Duodenal mucosa (tissue), 2 donors: ENCODE measurements around the gene RNF150.
"Not testable (repeated sequence)": the region's sequence is repeated elsewhere in the genome, so short reads cannot be mapped to it uniquely, and the experiment has no call there.

ENCODE experiments used
- H3K27ac ChIP-seq: one replicate; pipeline ENCODE4 v1.7.0; 2013; ENCODE audit warnings: low read depth, low read length
- H3K27me3 ChIP-seq, 2 donors: one replicate each; pipeline ENCODE4 v1.7.0; 2013; ENCODE audit warnings: low read length in 2 of 2, control low read depth in 1 of 2; ENCODE audit not compliant: insufficient read depth in 2 of 2, control insufficient read depth in 1 of 2
- H3K36me3 ChIP-seq, 2 donors: one replicate each; pipeline ENCODE4 v1.7.0; 2013; ENCODE audit warnings: low read length in 2 of 2, control low read depth in 1 of 2; ENCODE audit not compliant: insufficient read depth in 2 of 2, control insufficient read depth in 1 of 2
- H3K4me1 ChIP-seq, 2 donors: one replicate each; pipeline ENCODE4 v1.7.0; 2013; ENCODE audit warnings: low read length in 2 of 2, control low read depth in 1 of 2; ENCODE audit not compliant: insufficient read depth in 2 of 2, control insufficient read depth in 1 of 2
- H3K4me3 ChIP-seq, 2 donors: one replicate each; pipeline ENCODE4 v1.7.0; 2013; ENCODE audit warnings: low read length in 2 of 2, low read depth in 1 of 2
- H3K9ac ChIP-seq, 2 donors: one replicate each; pipeline ENCODE4 v1.7.0; 2013; ENCODE audit warnings: low read length in 2 of 2, low read depth in 1 of 2
- H3K9me3 ChIP-seq, 2 donors: one replicate each; pipeline ENCODE4 v1.7.0; 2013; ENCODE audit warnings: low read length in 2 of 2, control low read depth in 1 of 2; ENCODE audit not compliant: control insufficient read depth in 1 of 2

Gene RNF150

GRCh38 chr4:140816806-140817510, 316.3 kb downstream of the RNF150 start:
- H3K27me3 ChIP-seq: no peaks in the 10 kb centered on the region
- no peaks in the 10 kb centered on the region for H3K36me3 ChIP-seq
- no peak overlapping the region for H3K4me3 ChIP-seq
- no peak overlapping the region for H3K9ac ChIP-seq
- no peak overlapping the region for H3K27ac ChIP-seq
- H3K9me3 ChIP-seq: no peaks in the 10 kb centered on the region
- no peaks in the 10 kb centered on the region for H3K4me1 ChIP-seq

- Histone ChIP-seq H3K36me3 (no peaks in the 10 kb centered on the region), H3K27me3 (no peaks in the 10 kb centered on the region), H3K4me3 (no peak overlapping the region), H3K9me3 (no peaks in the 10 kb centered on the region), H3K4me1 (no peaks in the 10 kb centered on the region), H3K9ac (no peak overlapping the region), H3K27ac (no peak overlapping the region)
Observed at GRCh38 chr4:140813804-140814203, 319.5 kb downstream of the RNF150 start.

- Histone ChIP-seq H3K9me3 (no peaks in the 10 kb centered on the region), H3K27ac (no peak overlapping the region), H3K27me3 (no peaks in the 10 kb centered on the region), H3K4me1 (peaks cover 0 to 2% of the 10 kb centered on the region in 2 donors), H3K4me3 (no peak overlapping the region), H3K9ac (no peak overlapping the region), H3K36me3 (no peaks in the 10 kb centered on the region)
Observed at GRCh38 chr4:140812916-140813315, 320.4 kb downstream of the RNF150 start.

- Histone ChIP-seq H3K4me1 (peaks cover 0 to 10% of the 10 kb centered on the region in 2 donors), H3K9ac (no peak overlapping the region), H3K27ac (no peak overlapping the region), H3K4me3 (no peak overlapping the region), H3K27me3 (no peaks in the 10 kb centered on the region), H3K9me3 (no peaks in the 10 kb centered on the region), H3K36me3 (no peaks in the 10 kb centered on the region)
Observed at GRCh38 chr4:140811429-140811828, 321.8 kb downstream of the RNF150 start.

DNA sequence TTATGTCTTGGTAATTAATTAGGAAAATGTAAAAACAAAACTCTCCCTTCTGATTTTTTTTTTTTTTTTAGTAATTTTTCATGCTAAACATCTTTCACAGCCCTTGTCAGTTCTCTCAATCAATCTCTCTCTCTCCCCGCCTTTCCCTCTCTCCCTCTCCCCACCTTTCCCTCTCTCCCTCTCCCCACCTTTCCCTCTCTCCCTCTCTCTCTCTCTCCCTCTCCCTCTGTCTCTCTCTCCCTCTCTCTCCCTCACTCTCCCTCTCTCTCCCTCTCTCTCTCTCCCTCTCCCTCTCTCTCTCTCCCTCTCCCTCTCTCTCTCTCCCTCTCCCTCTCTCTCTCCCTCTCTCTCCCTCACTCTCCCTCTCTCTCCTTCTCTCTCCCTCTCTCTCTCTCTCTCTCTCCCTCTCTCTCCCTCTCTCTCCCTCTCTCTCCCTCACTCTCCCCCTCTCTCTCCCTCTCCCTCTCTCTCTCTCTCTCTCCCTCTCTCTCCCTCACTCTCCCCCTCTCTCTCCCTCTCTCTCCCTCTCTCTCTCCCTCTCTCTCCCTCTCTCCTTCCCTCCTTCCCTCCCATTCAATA, 322.6 kb downstream of the RNF150 start:
- not testable (repeated sequence) for H3K36me3 ChIP-seq, H3K4me1 ChIP-seq, H3K9ac ChIP-seq

More for the DNA sequence above, 322.6 kb downstream of the RNF150 start:
- not testable (repeated sequence) for H3K4me3 ChIP-seq, H3K27me3 ChIP-seq, H3K9me3 ChIP-seq, H3K27ac ChIP-seq
